GM12878 (cell line): ENCODE results near the gene DPPA2.

Experiments
- ELK1 ChIP-seq: IDR thresholded peaks from 2 replicates; pipeline ENCODE4 v1.6.1; 2012; ENCODE audit warnings: low read depth, low read length, improper control_type of control experiment
- NRF1 ChIP-seq: conservative IDR thresholded peaks from 2 replicates; pipeline ENCODE4 v1.6.1; 2011; ENCODE audit warnings: mild to moderate bottlenecking, low read depth, low read length, improper control_type of control experiment
- POLR2AphosphoS5 ChIP-seq: IDR thresholded peaks from 2 replicates; pipeline ENCODE4 v1.6.1; 2011; ENCODE audit warnings: mild to moderate bottlenecking, low read length, inconsistent platforms
- PRDM15 ChIP-seq: fragments of 450-650 bp; formaldehyde crosslinking; IDR thresholded peaks from 2 replicates; pipeline ENCODE4 v1.4.0; 2020; ENCODE audit warnings: mild to moderate bottlenecking, moderate library complexity
- STAT3 ChIP-seq: IDR thresholded peaks from 2 replicates; pipeline ENCODE4 v1.6.1; 2011; ENCODE audit warnings: low read depth, low read length, improper control_type of control experiment
- TF ChIP-seq, protein P1 (sequence below): fragments of 450-650 bp; IDR thresholded peaks from 2 replicates; pipeline ENCODE4 v1.6.1; 2016; ENCODE audit warnings: mild to moderate bottlenecking

GRCh38 chr3:109364088-109364487 is 47.8 kb upstream of the DPPA2 start:
- TF ChIP-seq ELK1 (no peak), PRDM15 (CRISPR knock-in tag) (no peak), POLR2AphosphoS5 (no peak), STAT3 (no peak), NRF1 (no peak)
- TF ChIP-seq, protein P1, sequence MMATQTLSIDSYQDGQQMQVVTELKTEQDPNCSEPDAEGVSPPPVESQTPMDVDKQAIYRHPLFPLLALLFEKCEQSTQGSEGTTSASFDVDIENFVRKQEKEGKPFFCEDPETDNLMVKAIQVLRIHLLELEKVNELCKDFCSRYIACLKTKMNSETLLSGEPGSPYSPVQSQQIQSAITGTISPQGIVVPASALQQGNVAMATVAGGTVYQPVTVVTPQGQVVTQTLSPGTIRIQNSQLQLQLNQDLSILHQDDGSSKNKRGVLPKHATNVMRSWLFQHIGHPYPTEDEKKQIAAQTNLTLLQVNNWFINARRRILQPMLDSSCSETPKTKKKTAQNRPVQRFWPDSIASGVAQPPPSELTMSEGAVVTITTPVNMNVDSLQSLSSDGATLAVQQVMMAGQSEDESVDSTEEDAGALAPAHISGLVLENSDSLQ, result no peak
